ENCODE data around the gene RUFY1.

Gene RUFY1

DNA sequence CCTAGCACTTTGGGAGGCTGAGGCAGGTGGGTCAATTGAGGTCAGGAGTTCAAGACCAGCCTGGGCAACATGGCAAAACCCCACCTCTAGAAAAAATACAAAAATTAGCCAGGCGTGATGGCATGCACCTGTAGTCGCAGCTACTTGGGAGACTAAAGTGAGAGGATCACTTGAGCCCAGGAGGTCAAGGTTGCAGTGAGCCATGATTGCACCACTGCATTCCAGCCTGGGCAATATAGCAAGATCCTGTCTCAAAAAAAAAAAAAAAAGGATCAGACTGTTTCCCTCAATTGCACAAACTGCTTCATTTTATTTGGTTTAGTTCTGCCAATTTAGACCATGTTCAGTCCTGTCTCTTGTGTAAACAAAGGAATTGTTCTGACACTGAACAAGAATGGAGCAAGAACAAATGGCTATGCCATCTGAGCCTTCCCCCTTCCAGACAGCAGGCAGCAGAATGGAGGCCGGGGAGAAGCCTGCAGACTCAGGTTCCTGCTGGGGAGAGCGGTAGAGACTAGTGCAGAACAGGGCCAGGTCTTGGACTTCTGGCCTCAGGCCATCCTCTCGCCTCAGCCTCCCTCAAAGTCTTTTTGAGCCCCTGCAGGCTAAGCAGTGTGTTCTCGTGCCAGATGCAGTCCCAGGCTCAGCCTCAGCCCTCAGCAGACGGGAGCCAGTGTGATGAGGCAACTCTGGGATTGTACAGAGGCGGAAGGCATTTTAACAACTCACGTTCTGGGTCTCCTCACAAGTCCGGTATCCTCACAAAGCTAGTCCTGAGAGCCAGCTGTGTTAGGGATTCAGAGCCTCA is 54.9 kb downstream of the RUFY1 start:
- no peak for DNase-seq

- DNase-seq = no peak
These were observed 55.9 kb downstream of the RUFY1 start for GRCh38 chr5:179606071-179606909.

GRCh38 chr5:179606910-179607159 is 56.5 kb downstream of the RUFY1 start:
- DNase-seq = no peak

- DNase-seq = no peak
These were observed 57.0 kb downstream of the RUFY1 start for GRCh38 chr5:179607160-179607931.

DNA sequence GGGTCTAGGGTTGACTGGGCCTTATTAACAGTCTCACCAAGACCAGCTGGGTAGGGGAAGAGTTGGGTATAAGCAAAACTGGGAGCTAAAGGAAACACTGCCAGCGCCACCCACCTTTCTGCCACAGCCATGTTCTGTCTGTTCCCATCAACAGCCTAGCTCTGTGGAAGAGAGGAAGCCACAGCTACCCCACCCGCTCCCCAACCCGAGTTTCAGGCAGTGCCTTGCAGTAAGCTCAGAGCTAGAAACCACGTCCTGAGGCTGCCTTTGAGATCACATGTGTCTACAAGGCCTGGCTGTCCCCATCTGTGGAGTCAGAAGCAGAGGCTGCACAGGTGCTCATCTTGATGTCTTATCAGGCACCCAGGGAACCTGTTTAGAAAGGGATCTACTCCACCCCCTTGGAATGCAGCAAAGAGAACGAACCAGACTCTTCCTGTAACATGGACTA is 57.8 kb downstream of the RUFY1 start:
- DNase-seq = peak; percentile 35

DNA sequence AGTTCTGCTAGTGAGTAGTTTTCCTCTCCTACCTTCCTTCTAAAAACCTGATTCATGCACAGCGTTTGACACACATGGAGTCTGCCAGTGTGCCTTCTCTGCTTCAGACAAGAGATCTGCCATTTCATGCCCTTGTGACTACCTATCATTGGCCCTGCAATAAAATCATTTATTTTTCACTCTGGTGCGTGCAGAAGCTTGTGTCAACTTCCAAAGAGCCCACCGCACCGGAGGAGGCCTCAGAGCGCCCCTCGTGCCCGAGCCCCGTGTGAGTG is 59.4 kb downstream of the RUFY1 start:
- DNase-seq = no peak

DNA sequence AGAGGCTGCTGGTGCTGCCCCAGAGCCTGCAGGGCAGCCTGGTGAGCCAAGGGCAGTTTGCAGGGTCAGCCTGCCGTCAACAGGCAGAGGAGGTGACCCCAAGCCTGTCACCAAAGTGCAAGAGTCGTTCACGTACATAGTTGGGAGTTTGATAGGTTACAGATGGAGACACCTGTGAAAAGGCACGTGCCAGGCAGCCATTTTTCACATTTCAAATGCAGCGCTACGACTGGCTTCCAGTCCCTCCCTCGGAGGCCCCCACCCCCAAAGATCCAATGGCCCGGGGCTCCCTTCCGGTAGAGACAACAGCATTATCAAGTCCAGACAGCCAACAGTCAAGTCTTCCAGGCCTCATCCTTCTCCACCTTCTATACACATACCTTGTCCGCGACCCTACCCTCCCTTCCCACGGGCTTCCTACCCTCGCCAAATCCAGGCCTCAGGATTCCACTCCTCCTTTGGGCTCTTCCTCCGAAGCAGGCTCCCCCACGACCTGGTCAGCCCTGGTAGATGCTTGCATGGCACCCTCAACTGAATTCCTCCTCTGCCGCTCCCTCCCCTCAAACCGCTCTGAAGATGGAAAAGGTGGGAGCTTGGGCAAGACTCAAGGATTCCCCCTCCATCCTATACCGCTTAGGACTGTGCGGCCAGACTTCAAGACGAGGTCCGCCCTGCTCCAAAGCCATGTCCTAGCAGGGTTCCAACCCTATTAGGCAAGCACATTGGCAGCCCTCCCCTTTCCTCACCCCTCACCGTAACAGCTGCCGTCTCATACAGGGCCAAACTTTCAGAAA is 60.0 kb downstream of the RUFY1 start:
- no peak for DNase-seq

DNA sequence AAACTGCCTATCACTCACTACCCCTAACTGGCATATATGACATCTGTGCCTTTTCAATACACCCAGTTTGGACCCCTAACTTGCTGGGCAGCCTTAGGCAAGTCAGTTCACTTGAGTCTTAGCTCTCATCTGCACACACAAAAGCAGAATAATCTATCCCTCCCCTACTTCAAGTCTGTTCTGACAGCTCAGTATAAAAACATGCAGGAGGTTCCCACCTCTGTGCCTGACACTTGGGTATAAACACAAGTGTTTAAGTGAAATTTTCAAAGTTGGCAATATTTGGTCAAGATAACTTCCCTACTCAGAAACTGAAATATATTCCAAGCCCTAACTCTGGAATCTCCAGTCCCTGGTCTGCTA is 60.5 kb downstream of the RUFY1 start:
- no peak for DNase-seq

DNA sequence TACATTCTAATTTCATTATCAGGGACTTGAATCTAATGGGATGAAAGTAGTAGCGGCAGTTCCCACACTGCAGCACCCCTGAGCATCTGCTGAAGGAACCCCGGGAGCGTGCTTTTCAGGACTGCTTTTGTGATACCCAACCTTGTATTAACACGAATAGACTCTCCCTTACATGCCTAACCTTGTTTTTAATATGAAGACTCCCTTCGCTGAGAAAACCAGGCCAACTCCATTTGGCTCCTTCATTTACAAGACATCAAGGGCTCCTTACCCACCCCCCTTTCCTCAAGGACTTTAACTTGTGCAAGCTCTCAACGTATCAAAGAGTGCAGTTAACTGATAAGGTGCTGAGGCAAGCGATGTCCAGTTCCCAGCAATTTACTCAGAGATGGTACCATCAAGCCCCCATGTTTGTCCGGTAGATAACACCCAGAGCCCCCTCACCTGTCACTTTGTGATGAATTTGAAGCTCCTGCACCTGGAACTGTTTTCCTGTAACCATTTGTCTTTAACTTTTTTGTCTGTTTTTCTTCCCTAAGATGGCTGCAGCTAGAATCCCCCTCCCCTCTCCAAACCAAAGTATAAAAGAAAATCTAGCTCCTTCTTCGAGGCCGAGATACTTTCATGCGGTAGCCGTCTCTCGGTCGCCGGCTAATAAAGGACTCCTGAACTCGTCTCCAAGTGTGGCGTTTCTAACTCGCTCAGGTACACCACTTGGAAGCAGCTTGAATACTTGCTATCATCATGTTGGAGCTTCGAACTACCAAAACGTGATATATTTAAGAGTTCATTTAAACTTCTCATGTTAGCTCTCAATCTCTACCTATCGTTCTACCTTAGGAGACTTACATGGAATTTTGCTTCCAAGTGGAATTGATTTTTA is 62.5 kb downstream of the RUFY1 start:
- DNase-seq = no peak

GRCh38 chr5:179613460-179614071 is 63.2 kb downstream of the RUFY1 start:
- DNase-seq = no peak

- no peak for DNase-seq
These were observed 64.4 kb downstream of the RUFY1 start for GRCh38 chr5:179614745-179615144.

- DNase-seq = no peak
These were observed 64.8 kb downstream of the RUFY1 start for GRCh38 chr5:179615203-179615602.

DNA sequence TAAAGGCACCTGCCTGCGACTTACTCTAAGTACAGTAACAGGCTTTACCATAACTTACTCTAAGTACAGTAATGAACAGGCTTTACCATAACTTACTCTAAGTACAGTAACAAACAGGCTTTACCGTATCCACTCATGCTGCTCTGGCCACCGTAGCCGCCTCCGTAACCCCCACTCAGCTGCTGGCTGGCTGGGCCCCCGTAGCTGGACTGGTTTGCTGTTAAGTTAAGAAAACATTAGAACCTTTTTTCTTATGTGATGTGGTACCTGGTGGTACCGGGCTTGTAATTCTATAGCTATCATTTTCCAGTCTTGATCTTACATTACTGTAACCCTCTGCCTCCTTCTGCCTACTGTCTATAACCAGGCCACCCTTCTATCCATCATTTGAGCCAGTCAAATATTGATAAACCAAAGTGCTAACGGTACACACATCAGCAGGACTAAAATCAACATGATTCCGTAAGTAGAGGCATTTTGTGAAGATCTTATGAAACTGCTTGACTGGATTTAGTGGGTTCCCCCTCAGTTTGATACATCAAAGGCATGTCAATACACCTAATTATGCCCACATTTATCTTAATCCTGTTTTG is 65.7 kb downstream of the RUFY1 start:
- no peak for DNase-seq

GRCh38 chr5:179617930-179618329 is 67.6 kb downstream of the RUFY1 start:
- DNase-seq = no peak

GRCh38 chr5:179618923-179619554 is 68.7 kb downstream of the RUFY1 start:
- DNase-seq = no peak

DNA sequence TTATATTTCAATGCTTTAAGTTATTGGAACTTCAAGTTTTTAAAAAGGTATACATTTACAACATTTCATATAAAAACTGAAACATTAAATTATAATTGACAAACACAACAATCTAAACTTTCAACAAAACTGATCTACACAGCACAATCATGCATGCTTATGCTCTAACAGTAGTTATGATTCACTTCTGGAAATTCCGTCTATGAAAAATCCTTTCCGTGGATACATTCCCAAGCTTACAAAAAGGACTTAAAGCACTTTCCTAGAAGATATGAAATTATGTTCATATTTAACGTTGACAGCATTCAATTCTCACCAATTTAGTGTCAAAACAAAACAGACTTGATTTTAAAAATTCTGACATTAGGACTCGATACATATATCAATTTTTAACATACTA is 69.4 kb downstream of the RUFY1 start:
- no peak for DNase-seq

GRCh38 chr5:179620293-179620692 is 69.9 kb downstream of the RUFY1 start:
- no peak for DNase-seq

DNA sequence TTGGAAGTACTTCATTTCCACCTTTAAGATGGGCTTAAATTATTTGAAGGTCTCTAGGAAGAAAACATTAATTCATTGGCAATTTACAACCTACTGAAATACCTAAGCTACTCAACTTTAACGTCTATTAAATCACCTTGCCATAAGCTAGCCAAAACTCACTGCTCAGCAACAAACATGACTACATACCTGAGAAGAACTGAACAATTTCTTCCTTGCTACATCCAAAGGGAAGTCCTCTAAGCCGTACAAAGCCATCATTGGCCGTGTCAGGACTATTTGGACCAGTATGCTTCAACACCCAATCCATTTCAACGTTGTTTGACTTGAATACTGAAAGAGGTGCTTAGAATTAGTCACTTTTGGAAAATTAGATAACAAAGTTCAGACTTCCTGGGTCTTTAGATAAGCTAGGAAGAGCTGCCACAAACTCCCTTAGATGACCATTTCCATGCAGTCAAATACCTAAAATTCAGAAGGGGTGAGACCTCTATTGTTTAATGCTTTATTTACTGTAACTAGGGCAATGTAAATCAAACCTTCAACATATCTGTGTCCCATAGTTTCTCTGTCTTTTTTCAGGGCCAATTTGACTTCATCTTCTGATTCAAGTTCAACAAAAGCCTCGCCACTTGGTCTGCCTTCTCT is 70.5 kb downstream of the RUFY1 start:
- no peak for DNase-seq

GRCh38 chr5:179621551-179622214 is 71.3 kb downstream of the RUFY1 start:
- DNase-seq = no peak

All from GDM1 (cell line).